Smooth muscle cell (in vitro differentiated cells): Measurements from ENCODE around the gene CARD18. TPM values are rescaled to one million over a fixed set of nuclear protein-coding genes. Genes with fewer than 3 reads are reported as not detected.

ENCODE experiments used
- DNase-seq: peaks from one replicate; lab custom pipeline; 2025; ENCODE audit not compliant: unreplicated experiment; lab: John Stamatoyannopoulos, UW
- H2AFZ ChIP-seq: fragments of 200-600 bp; sonication (generic); 2 replicates; pipeline ENCODE4 v1.6.0; 2016; ENCODE audit warnings: antibody characterized with exemption, low read depth, mild to moderate bottlenecking
- H3F3A ChIP-seq: fragments of 200-600 bp; sonication (generic); 2 replicates; pipeline ENCODE4 v1.6.0; 2017; ENCODE audit warnings: antibody characterized with exemption, low read depth
- H3K27ac ChIP-seq: fragments of 200-600 bp; sonication (generic); 2 replicates; pipeline ENCODE4 v1.5.1; 2016; ENCODE audit warnings: low read depth, mild to moderate bottlenecking
- H3K27me3 ChIP-seq: fragments of 200-600 bp; sonication (generic); 2 replicates; pipeline ENCODE4 v1.6.1; 2016; ENCODE audit warnings: low read depth, mild to moderate bottlenecking
- H3K36me3 ChIP-seq: fragments of 200-600 bp; sonication (generic); 2 replicates; pipeline ENCODE4 v1.5.1; 2016; ENCODE audit warnings: low read depth
- H3K4me1 ChIP-seq: fragments of 200-600 bp; sonication (generic); 2 replicates; pipeline ENCODE4 v1.5.1; 2016; ENCODE audit warnings: low read depth
- H3K4me2 ChIP-seq: fragments of 200-600 bp; sonication (generic); 2 replicates; pipeline ENCODE4 v1.6.0; 2016; ENCODE audit warnings: mild to moderate bottlenecking
- H3K4me3 ChIP-seq: fragments of 200-600 bp; sonication (generic); 2 replicates; pipeline ENCODE4 v1.5.1; 2016; ENCODE audit warnings: mild to moderate bottlenecking
- H3K79me2 ChIP-seq: fragments of 200-600 bp; sonication (generic); 2 replicates; pipeline ENCODE4 v1.6.0; 2016; ENCODE audit warnings: low read depth, mild to moderate bottlenecking
- H3K9ac ChIP-seq: fragments of 200-600 bp; sonication (generic); 2 replicates; pipeline ENCODE4 v1.6.0; 2016; ENCODE audit warnings: low read depth
- H3K9me3 ChIP-seq: fragments of 200-600 bp; sonication (generic); replicated peaks from 2 replicates; pipeline ENCODE4 v1.5.1; 2016; ENCODE audit warnings: low read depth
- H4K20me1 ChIP-seq: fragments of 200-600 bp; sonication (generic); 2 replicates; pipeline ENCODE4 v1.6.0; 2016; ENCODE audit warnings: low read depth
- WGBS: methylation state at CpG from one replicate; pipeline ENCODE4 v1.1.7; 2016; ENCODE audit warnings: low lambda C conversion rate; 5-methylcytosine and 5-hydroxymethylcytosine counted together
- polyA plus RNA-seq: library from polyadenylated mRNA; unstranded; fragments of >200 nt; fragmentation: Nextera tagmentation; extraction: Ambion mirVana; gene quantifications from 2 replicates; pipeline ENCODE4 v1.2.1, GENCODE V29; 2016
- total RNA-seq: library from RNA; depleted of rRNA; stranded (reverse); fragments of >200 nt; gene quantifications from 2 replicates; pipeline ENCODE4 v1.2.3, GENCODE V29; 2014
- TF ChIP-seq, protein P1 (sequence below): fragments of 200-600 bp; sonication (generic); IDR thresholded peaks from 2 replicates; pipeline ENCODE4 v1.5.1; 2017; ENCODE audit warnings: borderline replicate concordance, mild to moderate bottlenecking, antibody characterized with exemption; ENCODE audit not compliant: insufficient read depth, poor library complexity, severe bottlenecking

The CARD18 gene
- total and polyA plus RNA-seq, 2 experiments from 2014 or later: not detected

DNA sequence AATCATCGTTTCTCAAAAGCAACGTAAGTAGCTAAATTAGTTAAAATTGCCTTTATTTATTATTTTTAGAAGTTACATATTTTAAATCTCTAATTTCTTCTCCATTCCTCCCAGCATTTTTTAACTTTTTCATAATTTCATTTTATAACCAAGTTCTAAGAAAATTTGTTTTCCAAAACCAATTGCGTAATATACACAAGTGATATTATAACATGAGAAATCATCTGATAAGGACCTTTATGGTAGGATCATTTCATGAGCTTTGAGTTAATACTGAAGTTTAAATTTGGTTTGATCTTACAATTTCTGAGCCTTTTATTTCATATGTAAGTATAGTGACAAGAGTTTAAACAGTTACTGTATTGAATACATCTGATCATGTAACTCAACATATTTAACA is 27.7 kb upstream of the CARD18 start:
- Histone ChIP-seq H3K79me2 (no peaks in the 10 kb centered on the region), H3K27ac (no peak overlapping the region), H3K9ac (no peak overlapping the region), H2AFZ (no peak overlapping the region), H3K4me3 (no peak overlapping the region), H3F3A (no peaks in the 10 kb centered on the region), H3K4me2 (no peak overlapping the region), H3K27me3 (no peaks in the 10 kb centered on the region), H3K36me3 (no peaks in the 10 kb centered on the region), H4K20me1 (no peaks in the 10 kb centered on the region), H3K4me1 (no peaks in the 10 kb centered on the region), H3K9me3 (no peaks in the 10 kb centered on the region)
- DNase-seq: no peak
- TF ChIP-seq, protein P1, sequence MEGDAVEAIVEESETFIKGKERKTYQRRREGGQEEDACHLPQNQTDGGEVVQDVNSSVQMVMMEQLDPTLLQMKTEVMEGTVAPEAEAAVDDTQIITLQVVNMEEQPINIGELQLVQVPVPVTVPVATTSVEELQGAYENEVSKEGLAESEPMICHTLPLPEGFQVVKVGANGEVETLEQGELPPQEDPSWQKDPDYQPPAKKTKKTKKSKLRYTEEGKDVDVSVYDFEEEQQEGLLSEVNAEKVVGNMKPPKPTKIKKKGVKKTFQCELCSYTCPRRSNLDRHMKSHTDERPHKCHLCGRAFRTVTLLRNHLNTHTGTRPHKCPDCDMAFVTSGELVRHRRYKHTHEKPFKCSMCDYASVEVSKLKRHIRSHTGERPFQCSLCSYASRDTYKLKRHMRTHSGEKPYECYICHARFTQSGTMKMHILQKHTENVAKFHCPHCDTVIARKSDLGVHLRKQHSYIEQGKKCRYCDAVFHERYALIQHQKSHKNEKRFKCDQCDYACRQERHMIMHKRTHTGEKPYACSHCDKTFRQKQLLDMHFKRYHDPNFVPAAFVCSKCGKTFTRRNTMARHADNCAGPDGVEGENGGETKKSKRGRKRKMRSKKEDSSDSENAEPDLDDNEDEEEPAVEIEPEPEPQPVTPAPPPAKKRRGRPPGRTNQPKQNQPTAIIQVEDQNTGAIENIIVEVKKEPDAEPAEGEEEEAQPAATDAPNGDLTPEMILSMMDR: no peak
- WGBS: 96% methylated on average over 3 of the region's 3 CpGs

DNA sequence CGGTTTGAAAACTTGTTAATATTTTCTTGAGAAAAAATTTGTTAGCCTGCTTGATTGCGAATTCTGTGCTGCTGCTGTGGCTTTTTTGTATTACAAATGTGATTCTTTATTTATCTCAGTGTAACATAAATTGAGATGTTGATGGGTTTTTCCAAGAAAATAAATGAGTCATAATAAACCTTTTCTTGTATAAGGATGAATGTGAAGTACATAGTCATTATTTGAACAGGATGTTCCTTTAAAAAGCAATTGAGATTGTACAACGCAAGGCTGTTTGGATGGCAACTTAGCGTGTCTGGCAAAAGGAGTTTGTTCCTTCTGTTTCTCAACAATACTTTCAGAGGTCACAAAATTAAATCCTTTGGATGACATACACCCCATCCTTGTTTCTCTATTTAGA is 24.6 kb upstream of the CARD18 start:
- Histone ChIP-seq H3K9ac (no peak overlapping the region), H3K4me3 (no peak overlapping the region), H3K36me3 (no peaks in the 10 kb centered on the region), H3K4me1 (no peaks in the 10 kb centered on the region), H3K79me2 (no peaks in the 10 kb centered on the region), H2AFZ (no peak overlapping the region), H3K27ac (no peak overlapping the region), H3F3A (no peaks in the 10 kb centered on the region), H3K4me2 (no peak overlapping the region), H3K27me3 (no peaks in the 10 kb centered on the region), H4K20me1 (no peaks in the 10 kb centered on the region), H3K9me3 (no peaks in the 10 kb centered on the region)
- WGBS: 95% methylated on average over 4 of the region's 4 CpGs
- TF ChIP-seq, protein P1: no peak
- DNase-seq: no peak

DNA sequence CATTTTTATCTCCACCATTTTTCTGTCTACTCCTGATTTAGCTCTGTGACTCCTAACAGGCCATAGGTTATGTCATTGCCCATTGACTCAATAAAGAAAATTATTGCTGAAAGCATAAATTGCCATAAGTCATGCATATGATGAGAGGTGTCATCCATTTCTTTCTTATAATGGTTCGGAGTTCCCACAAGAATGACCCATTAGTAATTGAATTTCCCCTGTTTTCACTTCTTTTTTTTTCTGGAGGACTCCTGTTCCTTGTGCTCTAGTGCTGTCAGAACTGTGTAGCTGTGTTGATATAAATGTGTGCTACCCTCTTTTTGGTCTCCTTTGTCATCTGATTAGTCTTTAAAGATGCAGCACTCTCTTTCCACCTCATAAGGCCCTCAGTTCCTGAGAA is 22.9 kb upstream of the CARD18 start:
- no peaks in the 10 kb centered on the region for H3K36me3 ChIP-seq
- 0% methylated on average over 1 of the region's 1 CpG for WGBS
- no peak for DNase-seq
- H3K79me2 ChIP-seq: no peaks in the 10 kb centered on the region
- no peaks in the 10 kb centered on the region for H3K4me1 ChIP-seq
- H3K4me2 ChIP-seq: no peak overlapping the region
- TF ChIP-seq, protein P1: no peak
- H4K20me1 ChIP-seq: no peaks in the 10 kb centered on the region
- H3K9ac ChIP-seq: no peak overlapping the region
- no peaks in the 10 kb centered on the region for H3F3A ChIP-seq
- H3K27me3 ChIP-seq: no peaks in the 10 kb centered on the region
- H3K9me3 ChIP-seq: no peaks in the 10 kb centered on the region
- no peak overlapping the region for H2AFZ ChIP-seq
- no peak overlapping the region for H3K27ac ChIP-seq
- no peak overlapping the region for H3K4me3 ChIP-seq

DNA sequence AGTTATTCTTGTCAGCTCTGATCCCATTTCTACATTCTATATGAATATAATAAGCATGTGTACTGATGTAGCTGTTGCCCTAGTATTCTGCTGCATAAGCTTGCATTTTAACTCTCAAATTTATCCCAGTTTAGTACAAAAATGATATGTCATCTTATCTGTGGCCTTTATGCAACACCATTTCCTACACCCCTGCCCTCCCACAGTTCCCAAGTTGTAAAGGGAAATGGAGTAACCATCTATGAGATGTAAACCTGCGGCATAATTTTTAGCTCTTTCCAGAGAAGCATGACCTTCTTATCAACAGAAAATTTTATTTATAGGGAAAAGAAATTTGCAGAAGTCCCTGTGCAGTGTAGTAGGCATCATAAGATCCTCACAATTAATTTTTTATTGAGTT is 18.9 kb upstream of the CARD18 start:
- Histone ChIP-seq H3F3A (no peaks in the 10 kb centered on the region), H4K20me1 (no peaks in the 10 kb centered on the region), H3K27me3 (no peaks in the 10 kb centered on the region), H3K9ac (no peak overlapping the region), H3K79me2 (no peaks in the 10 kb centered on the region), H3K4me1 (no peaks in the 10 kb centered on the region), H3K4me3 (no peak overlapping the region), H2AFZ (no peak overlapping the region), H3K4me2 (no peak overlapping the region), H3K9me3 (no peaks in the 10 kb centered on the region), H3K27ac (no peak overlapping the region), H3K36me3 (no peaks in the 10 kb centered on the region)
- DNase-seq: no peak
- TF ChIP-seq, protein P1: no peak
- 97% methylated on average over 1 of the region's 1 CpG for WGBS
